WTC11 (cell line): Measurements from ENCODE around the gene TSPAN18. TPM values are rescaled to one million over a fixed set of nuclear protein-coding genes. Genes with fewer than 3 reads are reported as not detected.

Experiments used
- ATAC-seq: fragments of 200-7000 bp; cut with Tn5 transposase; 2 replicates; pipeline ENCODE4 v1.10.0; 2021; ENCODE audit warnings: mild to moderate bottlenecking, moderate library complexity
- CTCF ChIA-PET: fragments of 300-600 bp; sonication (Branson Sonifier 250); formaldehyde crosslinking; loops from one replicate; lab custom pipeline; 2021; ENCODE audit warnings: antibody characterized with exemption; lab: Charles Lee
- POLR2A ChIA-PET: fragments of 350-600 bp; sonication (Branson Sonifier 250); formaldehyde crosslinking; loops from one replicate; lab custom pipeline; 2021; ENCODE audit warnings: antibody characterized with exemption; lab: Charles Lee
- DNase-seq: peaks from one replicate; pipeline ENCODE4 v3.0.0; 2021; ENCODE audit warnings: low spot score
- H3K27ac Mint-ChIP-seq: 2 replicates; pipeline ENCODE4 v1.8.0; 2021; ENCODE audit warnings: mixed read lengths
- H3K27me3 Mint-ChIP-seq: 2 replicates; pipeline ENCODE4 v1.8.0; 2021; ENCODE audit warnings: low read depth, mild to moderate bottlenecking, moderate library complexity, mixed read lengths
- H3K36me3 Mint-ChIP-seq: 2 replicates; pipeline ENCODE4 v1.8.0; 2021; ENCODE audit warnings: mixed read lengths
- H3K4me1 Mint-ChIP-seq: 2 replicates; pipeline ENCODE4 v1.8.0; 2022; ENCODE audit warnings: mixed read lengths
- H3K4me3 Mint-ChIP-seq: 2 replicates; pipeline ENCODE4 v1.8.0; 2021; ENCODE audit warnings: mild to moderate bottlenecking, moderate library complexity, mixed read lengths
- H3K9me3 Mint-ChIP-seq: 2 replicates; pipeline ENCODE4 v1.8.0; 2021; ENCODE audit warnings: mixed read lengths
- AR ChIP-seq: fragments of 250-450 bp; sonication (Bioruptor Pico); IDR thresholded peaks from 2 replicates; pipeline ENCODE4 v1.9.0; 2021; ENCODE audit warnings: mild to moderate bottlenecking
- ARID4B ChIP-seq: sonication (generic); formaldehyde crosslinking; IDR thresholded peaks from 2 replicates; pipeline ENCODE4 v1.8.0; 2023; ENCODE audit warnings: missing genetic modification reagents, mild to moderate bottlenecking, borderline replicate concordance
- ATF6 ChIP-seq: sonication (generic); formaldehyde crosslinking; IDR thresholded peaks from 2 replicates; pipeline ENCODE4 v1.8.1; 2023; ENCODE audit warnings: mild to moderate bottlenecking, missing genetic modification reagents
- E2F5 ChIP-seq: sonication (generic); formaldehyde crosslinking; IDR thresholded peaks from 2 replicates; pipeline ENCODE4 v1.8.1; 2022; ENCODE audit warnings: mild to moderate bottlenecking, moderate library complexity, missing genetic modification reagents
- ELF4 ChIP-seq: sonication (generic); formaldehyde crosslinking; IDR thresholded peaks from 2 replicates; pipeline ENCODE4 v1.8.1; 2022; ENCODE audit warnings: low read depth, mild to moderate bottlenecking, moderate library complexity, missing genetic modification reagents
- ETV6 ChIP-seq: sonication (generic); formaldehyde crosslinking; IDR thresholded peaks from 2 replicates; pipeline ENCODE4 v1.8.1; 2022; ENCODE audit warnings: mild to moderate bottlenecking, missing genetic modification reagents
- FOXJ3 ChIP-seq: sonication (generic); formaldehyde crosslinking; IDR thresholded peaks from 2 replicates; pipeline ENCODE4 v1.9.0; 2021; ENCODE audit warnings: missing genetic modification reagents, mild to moderate bottlenecking, borderline replicate concordance
- FOXK1 ChIP-seq: sonication (generic); formaldehyde crosslinking; IDR thresholded peaks from 2 replicates; pipeline ENCODE4 v1.8.0; 2022; ENCODE audit warnings: mild to moderate bottlenecking, moderate library complexity, missing genetic modification reagents
- FOXP4 ChIP-seq: sonication (generic); formaldehyde crosslinking; IDR thresholded peaks from 2 replicates; pipeline ENCODE4 v1.8.0; 2022; ENCODE audit warnings: mild to moderate bottlenecking, missing genetic modification reagents
- GRHL2 ChIP-seq: fragments of 250-450 bp; sonication (Bioruptor Pico); IDR thresholded peaks from 2 replicates; pipeline ENCODE4 v1.8.0; 2022; ENCODE audit warnings: mild to moderate bottlenecking, moderate library complexity; ENCODE audit not compliant: insufficient replicate concordance, severe bottlenecking
- HMGA2 ChIP-seq: fragments of 250-450 bp; sonication (Bioruptor Pico); IDR thresholded peaks from 2 replicates; pipeline ENCODE4 v1.4.0; 2021; ENCODE audit warnings: mild to moderate bottlenecking, moderate library complexity
- MXD4 ChIP-seq: fragments of 250-450 bp; sonication (Bioruptor Pico); IDR thresholded peaks from 2 replicates; pipeline ENCODE4 v1.8.0; 2021; ENCODE audit warnings: mild to moderate bottlenecking, moderate library complexity, borderline replicate concordance
- NFATC4 ChIP-seq: fragments of 250-450 bp; sonication (Bioruptor Pico); IDR thresholded peaks from 2 replicates; pipeline ENCODE4 v1.9.0; 2021; ENCODE audit warnings: mild to moderate bottlenecking
- NR3C1 ChIP-seq: sonication (generic); formaldehyde crosslinking; conservative IDR thresholded peaks from 2 replicates; pipeline ENCODE4 v1.8.1; 2023; ENCODE audit warnings: low read depth, mild to moderate bottlenecking, missing genetic modification reagents
- SMAD3 ChIP-seq: sonication (generic); formaldehyde crosslinking; IDR thresholded peaks from 2 replicates; pipeline ENCODE4 v1.8.0; 2022; ENCODE audit warnings: missing genetic modification reagents, mild to moderate bottlenecking, borderline replicate concordance
- TEAD4 ChIP-seq: sonication (generic); formaldehyde crosslinking; IDR thresholded peaks from 2 replicates; pipeline ENCODE4 v1.8.0; 2022; ENCODE audit warnings: mild to moderate bottlenecking, missing genetic modification reagents
- ZNF232 ChIP-seq: sonication (generic); formaldehyde crosslinking; IDR thresholded peaks from 2 replicates; pipeline ENCODE4 v1.8.0; 2022; ENCODE audit warnings: mild to moderate bottlenecking, missing genetic modification reagents
- total RNA-seq: library from RNA; stranded (reverse); gene quantifications from 3 replicates; pipeline ENCODE4 v1.2.3, GENCODE V29; 2021

The TSPAN18 gene
- total RNA-seq, 1 experiment from 2014 or later, result 44.7 TPM

GRCh38 chr11:44954051-44954906 is 227.5 kb downstream of the TSPAN18 start:
- POLR2A ChIA-PET, result no interaction called here
- no peak for DNase-seq
- no peak overlapping the region; the same call in 1 of the 2 replicates for H3K4me3 Mint-ChIP-seq

GRCh38 chr11:44955015-44955738 is 228.4 kb downstream of the TSPAN18 start:
- Mint-ChIP-seq H3K27ac (no peak overlapping the region), H3K9me3 (no peaks in the 10 kb centered on the region), H3K4me1 (peaks cover 66% of the 10 kb centered on the region), H3K27me3 (peaks cover 18% of the 10 kb centered on the region), H3K36me3 (no peaks in the 10 kb centered on the region), H3K4me3 (no peak overlapping the region)
- ATAC-seq (no peak), DNase-seq (no peak)
- CTCF ChIA-PET, result interaction anchor here (0.8 to 1.8 kb wide), 11 partner anchors 9 to 150 kb away, joined by 3 to 10 read pairs (median 4); no protein-coding TSS in a partner anchor
- POLR2A ChIA-PET, result no interaction called here
- TF ChIP-seq NR3C1 (CRISPR knock-in tag) (no peak), FOXJ3 (CRISPR knock-in tag) (no peak), ARID4B (CRISPR knock-in tag) (no peak), SMAD3 (CRISPR knock-in tag) (no peak), ZNF232 (CRISPR knock-in tag) (no peak), FOXP4 (no peak), AR (CRISPR knock-in tag) (no peak), ATF6 (CRISPR knock-in tag) (no peak), ETV6 (CRISPR knock-in tag) (no peak), MXD4 (CRISPR knock-in tag) (no peak)

More at GRCh38 chr11:44954051-44954906, 227.5 kb downstream of the TSPAN18 start:
- H3K27ac Mint-ChIP-seq, result no peak overlapping the region
- CTCF ChIA-PET, result interaction anchor here (0.9 to 1.8 kb wide), 10 partner anchors 8 to 151 kb away, joined by 3 to 10 read pairs (median 4); no protein-coding TSS in a partner anchor
- peaks cover 18% of the 10 kb centered on the region for H3K27me3 Mint-ChIP-seq
- H3K9me3 Mint-ChIP-seq, result no peaks in the 10 kb centered on the region
- no peaks in the 10 kb centered on the region for H3K36me3 Mint-ChIP-seq
- no peak for ATAC-seq
- TF ChIP-seq TEAD4 (CRISPR knock-in tag), result no peak
- TF ChIP-seq ELF4 (CRISPR knock-in tag), result no peak
- no peak for TF ChIP-seq E2F5 (CRISPR knock-in tag)
- no peak for TF ChIP-seq FOXP4
- no peak for TF ChIP-seq NFATC4 (CRISPR knock-in tag)
- no peak for TF ChIP-seq HMGA2
- TF ChIP-seq FOXK1 (CRISPR knock-in tag), result no peak
- no peak for TF ChIP-seq GRHL2 (CRISPR knock-in tag)
- H3K4me1 Mint-ChIP-seq, result peaks cover 57% of the 10 kb centered on the region
